GM19193 (cell line): ENCODE data around the gene ENOX1.

Experiments used
- POLR2A ChIP-seq: IDR thresholded peaks from 4 replicates; pipeline ENCODE4 v1.6.1; 2011; ENCODE audit not compliant: insufficient read depth, insufficient read length; ENCODE audit errors: extremely low read depth

Gene ENOX1

DNA sequence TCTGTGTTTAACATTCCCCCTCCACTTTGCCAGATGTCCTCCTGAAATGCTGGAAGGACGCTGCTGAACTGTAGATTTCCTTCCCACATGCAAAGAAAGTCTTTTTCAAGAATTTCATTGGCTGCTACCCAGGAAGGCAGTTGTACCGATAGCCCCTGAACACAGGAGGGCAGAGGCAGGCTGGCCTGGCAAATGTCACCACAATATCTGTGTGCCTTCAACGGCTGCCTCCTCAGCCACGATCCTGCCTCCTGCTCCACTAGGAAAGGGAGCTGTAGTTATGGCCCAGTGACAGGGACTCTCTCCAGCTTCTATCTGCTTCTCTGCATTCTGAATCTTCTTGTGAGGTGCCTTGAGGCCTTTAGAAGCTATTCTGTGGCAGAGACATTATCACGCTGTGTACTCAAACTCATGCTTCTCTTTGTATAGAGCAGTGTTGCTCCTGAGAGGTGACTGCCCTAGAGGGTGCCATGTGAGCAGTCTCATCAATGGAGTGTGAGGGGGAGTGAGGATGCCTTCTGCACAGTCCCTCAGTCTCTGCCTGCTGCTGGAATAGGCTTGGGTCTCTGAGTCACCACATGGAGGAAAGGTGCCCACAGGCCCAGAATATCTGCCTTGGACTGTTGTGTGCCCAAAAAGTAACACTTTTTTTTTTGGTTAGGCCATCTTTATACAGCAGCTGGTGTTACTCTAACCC lies 483.6 kb downstream of the ENOX1 start:
- no peak for TF ChIP-seq POLR2A

DNA sequence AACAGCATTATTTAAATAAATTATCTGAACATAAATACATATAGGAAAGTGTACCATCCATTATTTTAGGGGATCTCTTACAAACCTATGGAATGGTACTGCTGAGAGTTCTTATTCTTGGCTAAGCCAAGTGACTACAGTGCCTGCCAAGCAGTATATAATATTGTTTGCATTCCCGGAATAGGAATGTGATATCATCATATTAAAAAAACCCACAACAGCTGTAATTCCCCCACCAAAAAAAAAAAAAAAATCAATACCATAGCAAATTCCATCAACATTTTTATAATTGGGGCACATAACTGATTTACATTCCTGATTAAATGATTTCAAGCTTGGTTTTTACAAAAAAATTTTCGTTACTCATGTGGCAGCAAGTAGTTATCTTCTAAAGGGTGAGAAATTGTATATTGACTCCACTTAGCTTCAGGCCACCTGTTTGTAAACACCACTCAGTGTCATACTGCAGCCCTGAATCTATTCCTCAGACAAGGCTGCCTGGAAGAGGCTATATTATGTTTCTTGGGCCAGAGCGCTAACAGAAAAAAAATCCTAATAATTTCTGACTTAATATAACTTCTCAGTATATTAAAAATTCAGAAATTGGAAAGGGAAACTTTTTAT lies 485.3 kb downstream of the ENOX1 start:
- no peak for TF ChIP-seq POLR2A

DNA sequence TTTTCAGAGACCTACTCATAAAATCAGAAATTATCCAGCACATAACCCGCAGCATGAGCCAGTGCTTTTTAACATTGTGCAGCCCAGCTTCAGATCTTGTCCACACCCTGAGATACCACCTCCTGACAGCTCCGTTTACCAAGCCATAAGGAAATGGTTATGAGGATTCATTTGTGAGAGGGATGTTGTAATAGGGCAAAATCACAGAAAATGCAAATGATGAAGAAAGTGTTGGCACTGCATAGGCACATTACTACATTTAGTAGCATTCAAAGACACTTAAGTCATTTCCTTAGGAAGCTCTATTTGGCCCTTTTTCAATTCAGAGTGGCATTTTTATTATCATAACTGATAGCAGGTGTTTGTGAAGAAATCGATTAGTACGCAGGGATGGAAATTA lies 485.9 kb downstream of the ENOX1 start:
- TF ChIP-seq POLR2A: no peak

DNA sequence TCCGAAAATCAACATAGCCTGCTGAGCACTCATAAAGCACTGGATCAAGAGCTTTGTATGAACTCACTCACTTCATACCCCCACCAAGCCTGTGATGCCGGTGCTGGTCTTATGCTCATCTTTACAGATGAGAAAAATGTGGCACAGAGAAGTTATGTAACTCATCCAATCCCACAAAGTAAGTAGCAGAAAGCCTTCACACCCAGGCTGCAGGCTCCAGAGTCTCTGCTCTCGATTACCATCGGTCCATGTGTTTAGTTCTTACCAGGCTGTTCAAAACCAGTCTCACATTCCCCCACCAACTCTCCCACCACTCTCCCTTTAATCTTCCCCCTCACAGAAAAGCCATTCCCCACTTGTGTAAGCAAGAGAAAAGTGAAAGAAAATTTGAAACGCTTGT lies 487.4 kb downstream of the ENOX1 start:
- no peak for TF ChIP-seq POLR2A

DNA sequence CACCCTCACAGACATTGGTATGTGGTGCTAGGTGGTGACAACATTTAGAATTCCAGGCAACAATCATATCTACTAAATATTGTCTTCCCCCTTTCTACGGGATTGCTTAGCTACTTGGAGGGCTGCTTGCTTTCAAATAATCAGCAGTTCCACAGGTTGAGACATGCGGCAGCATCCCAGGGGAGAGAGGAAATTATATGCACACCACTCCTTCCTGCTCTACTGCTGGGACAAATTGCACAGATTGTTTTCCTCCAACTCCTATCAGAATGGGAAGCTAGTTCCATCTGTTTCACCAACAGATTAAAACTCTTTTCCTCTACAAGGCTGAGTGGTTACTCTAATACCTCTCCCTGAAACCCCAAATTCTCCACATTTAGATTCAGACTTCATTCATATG lies 488.0 kb downstream of the ENOX1 start:
- no peak for TF ChIP-seq POLR2A

DNA sequence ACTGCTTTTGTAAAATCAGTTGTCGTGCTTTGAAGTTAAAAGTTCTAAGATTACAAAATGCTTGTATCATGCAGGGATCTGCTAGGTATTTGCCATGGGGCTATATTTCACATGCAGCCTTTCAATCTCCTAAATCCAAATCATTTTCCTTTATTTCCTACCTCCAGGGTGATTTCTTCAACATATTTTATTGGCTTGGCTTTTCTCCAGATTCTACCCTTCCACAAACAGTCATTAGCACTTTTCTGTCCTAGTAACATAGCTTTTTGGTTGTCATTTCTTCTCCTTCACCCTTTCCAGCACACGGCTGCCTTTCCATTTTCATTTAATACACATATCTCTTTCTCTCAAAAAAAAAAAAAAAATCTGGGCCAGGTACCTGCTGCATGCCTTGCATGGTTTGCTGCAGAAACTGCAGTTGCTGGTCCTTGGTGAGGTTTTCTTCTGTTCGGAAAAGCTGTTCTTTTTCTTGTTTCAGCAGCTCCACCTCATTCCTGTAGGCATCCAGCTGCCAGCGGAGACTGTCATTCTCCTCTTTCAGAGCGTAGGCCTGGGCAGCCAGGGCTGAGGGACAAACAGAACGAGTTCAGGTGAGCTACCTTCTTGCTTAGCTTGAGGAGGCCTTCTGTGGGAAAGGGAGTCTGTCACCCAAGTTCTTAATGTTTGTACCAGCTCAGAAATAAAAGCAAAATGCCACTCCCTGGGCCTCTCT lies 488.6 kb downstream of the ENOX1 start:
- no peak for TF ChIP-seq POLR2A

DNA sequence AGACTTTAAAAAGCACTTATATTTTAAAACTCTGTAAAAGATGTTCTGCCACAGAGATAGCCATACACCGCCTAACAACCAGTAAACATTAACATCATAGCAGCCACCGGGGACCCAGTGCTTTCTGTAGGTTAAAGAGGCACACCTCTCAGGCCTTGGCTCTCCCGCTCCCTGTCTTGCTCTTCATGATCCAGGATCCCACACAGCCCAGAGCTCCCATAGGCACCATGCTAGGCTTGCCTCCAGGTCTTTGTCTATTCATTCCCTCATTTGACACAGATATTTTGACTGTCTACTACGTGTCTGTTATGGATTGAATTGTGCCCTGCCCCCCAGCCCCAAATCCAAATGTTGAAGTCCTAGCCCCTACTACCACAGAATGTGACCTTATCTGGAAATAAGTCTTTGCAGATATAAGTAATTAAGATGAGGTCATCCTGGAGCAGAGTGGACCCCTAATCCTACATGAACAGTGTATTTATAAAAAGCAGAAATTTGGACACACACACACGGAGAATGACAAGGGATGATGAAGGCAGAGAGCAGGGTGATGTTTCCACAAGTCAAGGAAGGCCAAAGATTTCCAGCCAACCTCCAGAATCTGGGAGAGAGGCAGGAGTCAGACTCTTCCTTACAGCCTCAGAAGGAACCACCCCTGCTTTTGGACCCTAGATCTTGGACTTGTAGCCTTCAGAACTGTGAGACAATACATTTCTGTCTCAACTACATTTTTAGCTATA lies 490.8 kb downstream of the ENOX1 start:
- no peak for TF ChIP-seq POLR2A

DNA sequence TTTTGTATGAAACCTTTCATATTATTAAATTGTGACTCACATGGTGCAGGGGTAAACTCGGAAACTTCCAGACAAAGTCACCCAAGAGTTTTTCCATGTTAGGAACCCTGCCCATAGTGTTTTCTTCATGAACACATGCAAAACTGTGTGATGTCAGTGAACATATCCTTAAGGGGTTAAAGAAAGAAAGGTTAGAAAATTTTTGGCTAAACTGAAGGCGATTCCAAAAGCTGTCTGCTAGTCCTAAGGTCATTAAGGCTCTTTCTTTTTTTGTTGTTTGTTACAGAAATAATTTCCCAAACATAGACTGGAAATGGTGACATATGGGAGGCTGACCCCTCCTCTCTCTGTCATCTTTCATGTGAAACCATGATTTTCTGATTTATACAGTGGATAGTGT lies 491.5 kb downstream of the ENOX1 start:
- no peak for TF ChIP-seq POLR2A

DNA sequence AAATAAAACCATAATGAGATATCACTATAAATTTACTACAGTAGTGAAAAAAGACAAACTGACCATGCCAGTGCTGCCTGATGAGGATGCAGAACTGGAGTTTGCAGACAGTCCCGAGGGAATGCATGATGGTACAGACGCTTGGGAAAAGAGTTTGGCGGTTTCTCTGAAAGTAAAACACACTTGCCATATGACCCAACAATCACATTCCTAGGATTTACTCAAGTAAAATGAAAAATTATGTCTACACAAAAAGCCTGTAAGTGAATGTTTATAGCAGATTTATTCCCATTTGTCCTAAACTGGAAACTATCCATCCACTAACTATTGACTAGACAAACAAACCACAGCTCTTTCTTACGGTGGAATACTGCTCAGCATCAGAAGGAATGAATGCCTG lies 492.4 kb downstream of the ENOX1 start:
- no peak for TF ChIP-seq POLR2A

DNA sequence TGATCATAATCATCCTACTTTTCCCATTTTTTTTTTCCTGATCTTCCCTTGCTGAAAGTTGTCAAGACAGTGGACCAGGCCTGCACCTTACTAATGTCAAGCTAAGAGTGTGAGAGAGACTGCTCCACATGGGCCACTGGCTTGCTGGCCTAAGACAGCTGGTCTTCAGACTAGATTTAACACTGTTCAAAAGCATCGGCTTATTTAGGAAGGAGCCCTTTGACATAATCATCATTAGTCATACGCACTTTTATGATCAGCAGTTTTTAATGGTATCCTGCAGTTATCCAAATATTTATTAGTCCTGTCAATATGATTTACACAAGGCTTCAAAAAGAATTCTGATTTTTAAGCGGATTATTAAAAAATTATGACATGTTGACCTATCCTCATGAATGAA lies 492.8 kb downstream of the ENOX1 start:
- no peak for TF ChIP-seq POLR2A

DNA sequence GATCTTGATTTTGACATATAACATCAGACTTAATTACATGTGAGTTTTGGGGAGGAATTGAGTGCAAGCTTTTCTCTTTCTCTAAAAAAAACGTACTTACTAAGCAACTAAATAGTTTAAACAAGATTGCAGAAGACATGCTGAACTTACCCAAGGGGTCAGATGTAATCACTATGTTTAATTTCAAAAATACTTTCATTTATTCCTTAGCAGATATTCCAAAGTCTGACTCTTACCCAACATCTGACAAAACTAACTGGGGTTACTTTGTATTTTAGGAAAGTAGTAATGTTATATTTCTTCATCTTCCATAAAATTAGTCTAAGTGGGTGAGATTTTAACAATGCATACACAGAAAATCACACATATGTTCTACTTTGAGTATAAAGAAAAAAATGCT lies 493.2 kb downstream of the ENOX1 start:
- no peak for TF ChIP-seq POLR2A

DNA sequence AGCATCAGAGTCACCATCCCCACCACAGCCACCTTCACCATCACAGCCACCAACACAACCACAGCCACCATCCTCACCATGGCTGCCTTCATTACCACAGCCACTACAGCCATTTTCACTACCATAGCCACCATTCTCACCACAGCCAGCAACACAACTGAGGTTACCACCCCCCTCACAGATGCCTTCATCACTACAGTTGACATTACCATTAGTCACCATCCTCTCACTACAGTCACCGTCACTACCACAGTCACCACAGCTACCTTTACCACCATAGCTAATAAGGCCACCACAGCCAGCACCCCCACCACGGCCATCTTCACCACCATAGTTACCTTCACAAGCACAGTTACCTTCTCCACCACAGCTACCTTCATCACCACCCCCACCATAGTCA lies 493.8 kb downstream of the ENOX1 start:
- no peak for TF ChIP-seq POLR2A

DNA sequence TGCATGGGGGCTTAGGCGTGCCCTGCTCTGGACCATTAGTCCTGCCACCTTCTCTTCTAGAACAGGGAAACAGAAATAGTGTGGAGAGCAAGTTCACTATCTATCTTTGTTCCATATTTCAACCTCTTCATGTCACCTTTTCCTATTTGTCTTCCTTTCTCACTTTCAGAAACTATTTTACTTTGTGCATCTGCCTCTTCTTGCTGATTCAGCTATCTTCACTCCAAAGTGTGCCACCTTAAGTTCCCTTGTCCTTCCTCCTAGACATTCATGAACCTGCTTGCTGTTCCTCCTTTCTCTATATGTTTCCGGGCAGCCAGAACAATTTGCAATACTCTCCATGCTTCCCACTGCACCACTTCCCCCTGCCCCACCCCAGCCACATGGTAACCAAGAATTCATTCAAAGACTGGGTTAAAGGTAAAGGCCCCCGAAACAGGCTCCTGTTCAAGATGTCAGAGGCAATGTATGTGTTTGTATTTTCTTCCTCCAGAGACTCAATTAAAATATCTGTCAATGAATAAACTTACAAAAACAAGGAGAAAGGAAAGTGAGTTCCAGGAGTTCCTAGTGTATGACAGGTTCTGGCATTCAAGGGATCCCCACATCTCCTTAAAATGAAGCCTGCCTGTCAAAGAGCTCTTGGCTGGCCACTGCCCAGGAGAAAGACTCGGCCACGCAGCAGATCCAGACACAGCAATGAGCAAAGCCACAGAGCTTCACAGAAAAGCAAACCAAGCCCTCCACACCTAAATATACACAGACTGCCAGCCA lies 495.3 kb downstream of the ENOX1 start:
- TF ChIP-seq POLR2A: no peak

DNA sequence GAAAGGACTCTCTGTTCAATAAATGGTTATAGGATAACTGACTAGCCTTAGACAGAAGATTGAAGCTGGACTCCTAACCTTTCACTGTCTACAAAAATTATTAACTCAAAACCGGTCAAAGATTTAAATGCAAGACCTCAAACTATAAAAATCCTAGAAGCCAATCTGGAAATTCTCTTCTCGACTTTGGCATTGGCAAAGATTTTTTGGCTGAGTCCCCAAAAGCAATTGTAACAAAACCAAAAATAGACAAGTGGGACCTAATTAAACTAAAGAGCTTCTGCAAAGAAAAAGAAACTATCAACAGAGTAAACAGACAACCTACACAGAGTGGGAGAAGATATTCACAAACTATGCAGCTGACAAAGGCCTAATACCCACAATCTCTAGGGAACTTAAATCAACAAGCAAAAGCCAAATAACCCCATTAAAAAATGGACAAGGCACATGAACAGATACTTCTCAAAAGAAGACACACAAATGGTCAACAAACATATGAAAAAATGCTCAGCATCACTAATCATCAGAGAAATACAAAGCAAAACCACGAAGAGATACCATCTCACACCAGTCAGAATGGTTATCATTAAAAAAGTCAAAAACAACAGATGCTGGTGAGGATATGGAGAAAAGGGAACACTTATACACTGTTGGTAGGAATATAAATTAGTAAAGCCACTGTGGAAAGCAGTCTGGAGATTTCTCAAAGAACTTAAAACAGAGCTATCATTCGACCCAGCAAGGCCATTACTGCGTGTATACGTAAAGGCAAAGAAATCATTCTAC lies 497.1 kb downstream of the ENOX1 start:
- no peak for TF ChIP-seq POLR2A

DNA sequence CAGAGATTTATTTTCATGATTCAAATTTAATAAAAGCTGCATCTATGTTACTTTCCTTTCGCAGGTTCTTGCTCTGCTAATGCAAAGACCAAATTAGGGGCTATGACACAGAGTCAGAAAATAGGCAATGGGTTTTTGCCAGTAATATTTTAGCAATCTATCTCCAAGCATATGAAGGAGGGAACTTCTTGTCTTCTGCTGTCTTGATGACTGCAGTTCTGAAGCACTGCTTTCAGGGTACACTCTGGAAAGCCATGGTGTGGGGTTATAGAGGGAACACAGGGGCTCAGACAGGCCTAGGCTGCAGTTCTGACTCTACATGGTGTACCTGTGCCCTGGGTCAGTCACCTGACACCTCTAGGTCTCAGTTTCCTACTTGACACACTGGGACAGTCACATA lies 500.0 kb downstream of the ENOX1 start:
- TF ChIP-seq POLR2A: no peak
